ENCODE measurements around the gene PGLYRP1.
A peak's percentile ranks its signal among the peaks of the same experiment; 100 is the strongest.

PGLYRP1 gene

DNA sequence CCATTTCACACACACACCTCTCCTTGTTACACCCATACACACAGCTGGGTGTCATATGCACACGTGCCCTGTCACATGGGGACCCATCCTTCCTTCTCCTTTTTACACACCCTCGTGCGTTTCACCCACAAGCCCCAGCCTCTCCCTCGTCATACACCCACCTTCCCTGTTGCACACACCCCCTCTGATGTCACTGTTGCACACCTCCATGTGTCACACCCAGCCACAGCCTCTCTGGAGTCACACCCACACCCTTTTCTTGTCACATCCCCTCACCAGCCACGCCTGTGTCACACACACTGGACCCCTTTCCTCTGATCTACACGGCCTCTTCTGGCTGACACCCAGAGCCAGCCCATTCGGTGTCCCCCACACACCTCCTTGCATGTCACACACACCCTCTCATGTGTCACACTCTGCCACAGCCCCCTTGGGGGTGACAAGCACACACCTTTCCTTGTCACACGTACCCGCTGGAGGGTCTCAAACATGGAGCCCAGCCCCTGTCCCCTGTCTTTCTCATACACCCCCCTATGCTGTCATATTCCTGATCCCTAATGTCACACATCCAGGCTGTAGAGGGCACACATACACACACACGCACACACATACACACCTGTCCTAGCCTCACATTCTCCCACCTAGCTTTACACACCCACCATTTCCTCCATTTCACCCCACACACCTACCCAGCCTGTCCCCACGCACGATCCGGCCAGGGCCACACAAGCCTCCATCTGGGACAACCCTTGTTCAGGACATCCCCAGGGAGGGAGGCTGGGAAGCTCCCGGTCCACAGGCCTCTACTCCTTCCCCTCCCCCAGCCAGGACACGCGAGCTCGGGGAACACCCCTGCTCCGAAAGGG is 50.5 kb downstream of the PGLYRP1 start:
- DNase-seq (ENCODE audit: low read depth) = peak; percentile 44
- no peak overlapping the region for H3K4me3 ChIP-seq (ENCODE audit: low read depth, low read length)
- TF ChIP-seq, protein P1, sequence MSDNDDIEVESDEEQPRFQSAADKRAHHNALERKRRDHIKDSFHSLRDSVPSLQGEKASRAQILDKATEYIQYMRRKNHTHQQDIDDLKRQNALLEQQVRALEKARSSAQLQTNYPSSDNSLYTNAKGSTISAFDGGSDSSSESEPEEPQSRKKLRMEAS (IDR thresholded peaks at IDR 0.05; ENCODE audit: low read depth, low read length) = peak; percentile 94
- peak; percentile 51; the same call in 1 of the 2 replicates for TF ChIP-seq MYC (IDR thresholded peaks at IDR 0.05; ENCODE audit: low read depth, low read length)
- TF ChIP-seq, protein P2, sequence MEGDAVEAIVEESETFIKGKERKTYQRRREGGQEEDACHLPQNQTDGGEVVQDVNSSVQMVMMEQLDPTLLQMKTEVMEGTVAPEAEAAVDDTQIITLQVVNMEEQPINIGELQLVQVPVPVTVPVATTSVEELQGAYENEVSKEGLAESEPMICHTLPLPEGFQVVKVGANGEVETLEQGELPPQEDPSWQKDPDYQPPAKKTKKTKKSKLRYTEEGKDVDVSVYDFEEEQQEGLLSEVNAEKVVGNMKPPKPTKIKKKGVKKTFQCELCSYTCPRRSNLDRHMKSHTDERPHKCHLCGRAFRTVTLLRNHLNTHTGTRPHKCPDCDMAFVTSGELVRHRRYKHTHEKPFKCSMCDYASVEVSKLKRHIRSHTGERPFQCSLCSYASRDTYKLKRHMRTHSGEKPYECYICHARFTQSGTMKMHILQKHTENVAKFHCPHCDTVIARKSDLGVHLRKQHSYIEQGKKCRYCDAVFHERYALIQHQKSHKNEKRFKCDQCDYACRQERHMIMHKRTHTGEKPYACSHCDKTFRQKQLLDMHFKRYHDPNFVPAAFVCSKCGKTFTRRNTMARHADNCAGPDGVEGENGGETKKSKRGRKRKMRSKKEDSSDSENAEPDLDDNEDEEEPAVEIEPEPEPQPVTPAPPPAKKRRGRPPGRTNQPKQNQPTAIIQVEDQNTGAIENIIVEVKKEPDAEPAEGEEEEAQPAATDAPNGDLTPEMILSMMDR (IDR thresholded peaks at IDR 0.05; ENCODE audit: low read depth, low read length) = no peak

DNA sequence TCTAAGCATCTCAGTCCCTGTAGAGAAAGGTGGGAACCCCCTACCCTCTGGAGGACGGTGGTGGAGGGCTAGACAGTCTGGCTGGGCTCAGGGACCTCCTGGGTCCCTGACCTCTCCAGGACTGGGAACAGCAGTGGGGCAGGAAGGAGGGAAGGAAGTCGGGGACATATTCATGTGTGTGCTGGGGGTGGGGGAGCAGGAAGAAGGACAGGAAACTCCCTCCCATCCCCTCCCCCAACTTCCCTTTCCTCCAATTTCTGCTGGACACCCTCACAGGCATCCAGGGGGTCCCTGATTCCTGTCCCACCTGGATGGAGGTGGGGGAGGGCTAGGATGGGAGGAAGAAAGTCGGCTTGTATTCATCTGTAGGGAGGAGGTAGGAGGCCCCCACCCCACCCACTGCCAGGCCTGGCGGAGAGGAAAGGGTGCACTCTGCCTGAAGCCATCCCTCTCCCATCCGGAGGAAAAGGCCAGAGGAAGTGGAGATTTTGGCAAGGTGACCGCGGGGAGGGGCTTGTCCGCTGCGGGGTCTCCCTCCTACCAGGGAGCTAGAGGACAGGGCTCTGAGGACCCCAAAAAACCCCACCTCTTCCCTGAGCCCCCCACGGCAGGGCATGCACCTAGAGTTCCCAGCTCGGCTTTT is 51.5 kb downstream of the PGLYRP1 start:
- H3K4me3 ChIP-seq (ENCODE audit: low read depth, low read length) = no peak overlapping the region
- no peak for DNase-seq (ENCODE audit: low read depth)
- TF ChIP-seq, protein P1 (IDR thresholded peaks at IDR 0.05; ENCODE audit: low read depth, low read length) = no peak
- TF ChIP-seq, protein P2 (IDR thresholded peaks at IDR 0.05; ENCODE audit: low read depth, low read length) = no peak
- TF ChIP-seq POLR2A (IDR thresholded peaks at IDR 0.05; ENCODE audit: extremely low read depth, insufficient read length) = no peak

DNA sequence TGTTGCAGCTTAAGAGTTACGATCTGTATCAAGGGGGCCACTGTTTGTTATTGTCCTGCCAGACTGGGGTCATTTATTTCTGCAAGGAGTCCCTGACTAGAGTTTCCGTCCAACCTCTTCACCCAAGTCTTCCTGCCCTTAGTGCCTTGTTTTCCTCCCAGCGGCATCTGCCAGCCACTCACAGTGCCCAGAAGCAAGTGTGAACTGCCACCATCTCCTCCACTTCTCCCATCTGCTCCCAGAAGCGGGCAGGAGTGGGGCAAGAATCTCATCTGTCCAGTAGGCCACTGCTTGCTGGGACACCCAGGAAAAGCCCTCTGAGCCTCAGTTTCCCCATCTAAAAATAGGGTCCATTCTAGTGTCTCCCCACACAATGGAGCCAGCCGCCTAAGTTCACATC is 53.2 kb downstream of the PGLYRP1 start:
- TF ChIP-seq POLR2A (IDR thresholded peaks at IDR 0.05; ENCODE audit: extremely low read depth, insufficient read length) = no peak
- TF ChIP-seq MYC (IDR thresholded peaks at IDR 0.05; ENCODE audit: low read depth, low read length) = no peak
- TF ChIP-seq, protein P1 (IDR thresholded peaks at IDR 0.05; ENCODE audit: low read depth, low read length) = no peak
- TF ChIP-seq, protein P2 (IDR thresholded peaks at IDR 0.05; ENCODE audit: low read depth, low read length) = no peak
- H3K4me3 ChIP-seq (ENCODE audit: low read depth, low read length) = no peak overlapping the region
- DNase-seq (ENCODE audit: low read depth) = no peak
